Suppressor macrophage (primary cell): Measurements from ENCODE around the gene SET.
"Not testable (repeated sequence)": the region's sequence is repeated elsewhere in the genome, so short reads cannot be mapped to it uniquely, and the experiment has no call there.

Source experiments
- DNase-seq, 4 experiments: peaks; one replicate each; pipeline ENCODE4 v3.0.0-alpha.2; 2020 to 2022

SET gene

DNA sequence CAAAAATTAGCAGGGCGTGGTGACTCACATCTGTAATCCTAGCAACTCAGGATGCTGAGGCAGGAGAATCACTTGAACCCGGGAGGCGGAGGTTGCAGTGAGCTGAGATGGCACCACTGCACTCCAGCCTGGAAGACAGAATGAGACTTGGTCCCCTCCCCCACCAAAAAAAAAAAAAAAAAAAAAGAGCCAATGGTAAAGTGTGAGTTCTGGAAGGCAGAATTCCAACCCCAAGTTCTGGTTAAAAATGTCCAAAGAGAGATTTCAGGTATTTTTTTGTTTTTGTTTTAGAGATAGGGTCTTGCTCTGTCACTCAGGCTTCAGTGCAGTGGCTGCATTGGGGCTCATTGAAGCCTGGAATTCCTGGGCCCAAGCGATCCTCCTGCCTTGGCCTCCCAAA is 1.6 kb upstream of the SET start:
- DNase-seq: no peak

DNA sequence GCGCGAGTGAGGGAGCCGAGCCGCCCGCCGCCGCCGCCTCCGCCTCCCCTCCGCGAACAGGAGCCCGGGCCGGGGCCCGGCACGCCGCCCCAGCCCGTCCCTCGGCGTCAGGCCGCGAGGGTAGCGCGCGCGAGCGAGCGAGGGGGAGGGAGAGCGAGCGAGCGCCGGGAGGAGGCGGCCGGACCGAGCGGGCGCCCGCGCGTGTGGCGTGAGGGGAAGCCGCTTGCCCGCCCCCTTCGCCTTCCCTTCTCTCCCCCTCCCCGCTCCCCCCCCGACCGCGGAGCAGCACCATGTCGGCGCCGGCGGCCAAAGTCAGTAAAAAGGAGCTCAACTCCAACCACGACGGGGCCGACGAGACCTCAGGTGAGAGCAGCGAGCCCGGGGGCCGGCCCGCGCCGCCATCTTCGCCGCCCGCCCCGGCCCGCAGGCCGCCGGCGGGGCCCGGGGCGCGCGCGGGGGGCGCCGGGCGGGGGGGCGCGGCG is 312 bp downstream of the SET start:
- no peak for DNase-seq

DNA sequence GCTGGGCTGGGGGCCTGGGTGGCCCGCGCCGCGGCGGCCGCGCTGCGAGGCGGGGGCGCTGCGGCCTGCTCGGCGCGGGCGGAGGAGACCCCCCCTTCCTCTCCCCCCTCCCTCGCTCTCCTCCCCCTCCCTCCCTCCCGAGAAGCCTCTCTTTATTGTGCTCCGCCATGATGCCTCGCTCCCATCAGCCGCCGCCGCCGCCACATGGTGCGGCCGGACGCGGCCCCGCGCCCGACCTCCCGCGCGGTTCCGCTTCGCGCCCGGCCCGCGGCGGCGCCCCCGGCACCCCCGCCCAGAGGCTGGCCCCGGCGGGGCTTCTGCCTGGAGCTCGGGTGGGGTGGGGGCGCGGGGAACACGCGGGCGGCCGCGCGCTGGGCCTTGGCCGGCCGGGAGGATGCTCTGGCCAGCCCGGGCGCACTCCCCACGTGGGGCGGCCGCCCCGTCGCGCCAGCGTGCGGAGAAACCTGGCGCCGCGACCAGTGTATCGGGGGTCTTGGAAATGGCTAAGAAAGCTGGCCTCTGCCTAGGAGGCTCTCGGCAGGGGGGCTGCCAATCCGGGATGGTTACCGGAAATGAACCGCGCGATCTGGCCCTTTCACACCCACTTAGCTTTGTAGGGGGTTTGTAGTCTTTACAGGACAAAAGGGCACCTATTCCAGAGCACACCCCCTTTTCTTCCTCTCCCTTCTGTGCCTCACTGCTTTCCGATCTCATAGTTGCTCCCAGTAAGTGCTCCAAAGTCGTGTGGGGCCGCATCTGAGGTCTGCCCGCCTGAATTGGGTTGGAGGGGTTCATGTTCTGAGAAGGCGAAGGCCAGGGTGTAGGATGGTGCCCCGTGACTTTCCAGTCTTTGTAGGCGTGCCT is 1.0 kb downstream of the SET start:
- peak in 3 of 4 experiments; percentile 26 to 63 (median 49) for DNase-seq

DNA sequence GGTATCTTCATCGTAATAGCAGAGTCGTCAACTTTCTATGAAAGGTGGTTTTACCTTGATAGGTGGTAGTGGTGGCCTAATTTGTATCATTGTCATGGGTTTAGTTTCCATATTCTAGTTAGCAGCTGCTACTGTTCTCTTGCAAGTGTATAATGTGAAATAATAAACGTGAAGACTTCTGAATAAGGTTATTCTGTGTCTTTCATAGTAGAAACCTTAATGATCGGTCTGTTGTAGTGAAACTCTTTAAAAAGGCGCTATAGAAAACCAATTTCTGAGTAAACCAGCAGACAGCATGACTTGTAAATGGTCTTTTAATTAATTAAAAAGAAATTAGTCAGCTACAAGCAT is 1.6 kb downstream of the SET start:
- DNase-seq: no peak

DNA sequence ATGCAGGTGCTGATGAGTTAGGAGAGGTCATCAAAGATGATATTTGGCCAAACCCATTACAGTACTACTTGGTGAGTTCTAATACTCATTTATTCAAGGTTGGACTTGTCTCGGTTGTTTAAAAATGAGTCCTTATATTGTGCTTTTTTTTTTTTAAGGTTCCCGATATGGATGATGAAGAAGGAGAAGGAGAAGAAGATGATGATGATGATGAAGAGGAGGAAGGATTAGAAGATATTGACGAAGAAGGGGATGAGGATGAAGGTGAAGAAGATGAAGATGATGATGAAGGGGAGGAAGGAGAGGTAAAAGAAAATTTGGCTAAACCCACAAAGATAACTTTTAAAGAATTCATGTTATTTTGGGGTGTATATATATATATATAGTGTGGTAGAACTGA is 4.7 kb downstream of the SET start:
- not testable (repeated sequence) for DNase-seq

- DNase-seq: no peak
These were observed 5.3 kb downstream of the SET start for GRCh38 chr9:128694344-128694743.

DNA sequence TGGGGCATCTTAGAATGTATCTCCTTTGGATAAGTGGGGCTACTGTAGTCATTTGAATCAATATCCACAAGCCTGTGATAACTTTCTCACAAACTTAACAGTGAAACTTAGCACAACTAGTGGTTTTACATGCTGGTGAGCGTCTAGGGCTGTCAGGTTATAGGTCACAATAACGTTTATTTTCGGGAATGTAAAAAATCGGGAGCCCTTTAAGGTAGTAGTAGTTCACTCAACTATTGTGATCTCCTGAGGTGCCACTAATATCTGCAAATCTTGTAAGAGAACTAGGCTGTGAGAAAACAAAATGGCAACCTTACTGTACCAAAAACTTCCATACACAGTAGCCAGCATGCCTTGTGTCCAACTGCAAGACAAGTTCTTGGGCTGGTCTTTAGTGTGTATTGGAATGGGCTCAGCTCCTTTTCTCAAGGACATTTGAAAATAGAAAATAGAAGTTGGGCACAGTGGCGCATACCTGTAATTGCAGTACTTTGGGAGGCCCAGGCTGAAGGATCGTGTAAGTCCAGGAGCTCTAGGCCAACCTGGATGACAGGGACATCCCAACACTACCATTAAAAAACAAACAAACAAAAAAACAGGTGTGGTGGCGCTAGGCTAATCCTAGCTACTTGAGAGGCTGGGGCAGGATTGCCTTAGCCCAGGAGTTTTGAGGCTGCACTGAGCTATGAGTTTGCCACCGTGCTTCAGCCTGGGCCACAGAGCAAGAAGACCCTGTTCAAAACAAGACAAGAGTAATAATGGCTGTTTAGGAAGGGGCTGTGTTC is 8.1 kb downstream of the SET start:
- no peak for DNase-seq

DNA sequence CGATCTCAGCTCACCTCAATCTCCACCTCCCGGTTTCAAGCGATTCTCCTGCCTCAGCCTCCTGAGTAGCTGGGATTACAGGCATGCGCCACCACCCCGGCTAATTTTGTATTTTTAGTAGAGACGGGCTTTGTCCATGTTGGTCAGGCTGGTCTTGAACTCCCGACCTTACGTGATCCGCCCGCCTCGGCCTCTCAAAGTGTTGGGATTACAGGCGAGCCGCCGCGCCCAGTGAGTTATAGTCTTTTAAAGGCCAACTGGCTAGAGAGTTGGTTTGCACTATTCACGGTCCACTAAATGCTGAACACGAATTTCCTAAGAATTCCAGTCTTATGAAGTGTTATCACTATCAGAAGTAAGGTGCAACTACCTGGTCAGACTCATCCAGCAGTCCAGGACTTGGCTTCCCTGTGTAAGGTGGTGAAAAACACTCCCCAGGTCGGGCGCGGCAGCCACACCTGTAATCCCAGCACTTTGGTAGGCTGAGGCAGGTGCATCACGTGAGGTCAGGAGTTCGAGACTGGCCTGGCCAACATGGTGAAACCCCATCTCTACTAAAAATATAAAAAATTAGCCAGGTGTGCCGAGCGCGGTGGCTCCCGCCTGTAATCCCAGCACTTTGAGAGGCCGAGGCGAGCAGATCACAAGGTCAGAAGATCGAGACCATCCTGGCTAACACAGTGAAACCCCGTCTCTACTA is 10.2 kb downstream of the SET start:
- not testable (repeated sequence) for DNase-seq

DNA sequence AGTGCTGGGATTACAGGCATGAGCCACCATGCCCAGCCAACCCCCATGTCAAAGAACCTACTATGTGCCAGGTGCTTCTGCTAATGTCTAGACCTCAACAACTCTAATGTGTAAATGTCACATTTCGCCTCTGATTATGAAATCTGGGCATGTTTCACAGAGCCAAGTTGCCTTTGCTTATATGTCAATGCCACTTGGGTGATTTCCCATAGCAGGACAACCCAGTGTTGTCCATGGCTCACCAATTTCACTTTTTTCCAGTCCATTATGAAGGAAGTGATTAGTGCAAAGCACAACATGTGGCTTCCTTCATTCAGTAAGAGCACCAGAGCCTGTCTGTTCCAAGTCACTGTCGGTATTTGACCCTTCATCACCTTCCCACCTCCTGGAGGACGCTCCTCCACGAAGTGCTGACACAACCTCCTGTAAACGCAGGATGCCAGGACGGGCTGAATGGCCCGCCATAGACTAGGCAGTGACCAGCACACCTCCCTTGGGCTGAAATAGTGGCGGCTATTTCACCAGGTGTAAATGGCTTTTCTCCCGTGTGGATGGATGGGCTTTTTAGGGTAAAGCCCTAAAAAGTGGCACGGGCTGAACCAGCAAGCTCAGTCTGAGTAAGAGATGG is 12.3 kb downstream of the SET start:
- peak in 1 of 4 experiments; percentile 18 for DNase-seq

GRCh38 chr9:128702445-128702948 is 13.5 kb downstream of the SET start, which contains the start of gene PKN3:
PKN3 (plus strand) TSS chr9:128702503; CDS start chr9:128702916, 413 bp downstream.
- peak; percentile 89 to 96 (median 94) for DNase-seq

- peak in 2 of 4 experiments; percentile 25 to 44 for DNase-seq
These were observed 14.1 kb downstream of the SET start for GRCh38 chr9:128702949-128703615.

DNA sequence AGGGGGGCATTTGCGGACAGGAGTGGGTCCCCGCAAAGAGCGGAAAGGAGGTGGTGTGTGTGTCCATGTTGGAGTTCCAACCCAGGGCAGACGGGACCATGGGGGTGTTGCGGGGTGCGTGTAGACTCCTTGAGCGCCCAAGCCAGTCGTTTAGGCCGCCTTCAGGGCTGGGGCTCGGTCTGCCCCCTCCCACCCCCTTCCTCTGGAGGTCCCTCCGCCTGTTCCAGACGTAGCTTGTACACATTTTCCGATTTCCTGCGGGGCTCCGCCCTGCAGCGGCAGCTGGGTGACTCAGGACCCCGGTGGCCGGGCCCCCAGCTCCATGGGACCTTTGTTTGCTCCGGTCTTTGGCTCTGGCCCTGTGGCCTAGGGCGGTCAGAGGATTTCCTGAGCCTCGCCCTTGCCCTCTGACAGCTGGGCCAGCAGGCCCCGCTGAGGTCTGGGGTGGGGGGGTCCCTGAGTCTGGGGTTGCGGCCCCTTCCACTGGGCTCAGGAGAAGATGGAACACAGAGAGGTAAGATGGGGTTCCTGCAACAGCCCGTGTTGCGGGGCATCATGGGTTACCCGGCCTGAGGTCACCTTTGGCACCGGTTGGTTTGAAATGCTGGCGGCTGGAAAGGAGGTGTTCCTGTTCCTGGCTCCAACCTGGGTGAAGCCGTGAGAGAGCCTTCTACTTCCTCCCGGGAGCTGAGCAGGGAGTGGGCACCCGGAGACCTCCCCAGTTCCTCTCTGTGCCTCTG is 14.8 kb downstream of the SET start:
- no peak for DNase-seq

- no peak for DNase-seq
These were observed 15.3 kb downstream of the SET start for GRCh38 chr9:128704356-128704670.

- DNase-seq: no peak
These were observed 16.3 kb downstream of the SET start for GRCh38 chr9:128705051-128705965.

DNA sequence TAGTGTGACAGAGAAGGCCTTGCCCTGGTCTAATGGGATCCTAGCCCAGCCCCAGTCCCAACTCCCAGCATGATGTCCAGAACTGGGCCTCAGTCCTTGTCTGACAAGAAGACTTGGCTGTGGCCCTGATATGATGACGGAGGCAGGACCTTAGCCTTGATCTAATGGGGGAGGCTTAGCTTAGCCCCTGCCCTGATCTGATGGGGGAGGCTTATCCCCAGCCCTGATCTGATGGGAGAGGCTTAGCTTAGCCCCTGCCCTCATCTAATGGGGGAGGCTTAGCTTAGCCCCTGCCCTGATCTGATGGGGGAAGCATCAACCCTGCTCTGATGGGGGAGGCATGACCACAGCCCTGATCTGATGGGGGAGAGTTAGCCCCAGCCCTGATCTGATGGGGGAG is 17.0 kb downstream of the SET start:
- DNase-seq: no peak

GRCh38 chr9:128706671-128707381 is 17.8 kb downstream of the SET start:
- no peak for DNase-seq

GRCh38 chr9:128707446-128707845 is 18.4 kb downstream of the SET start:
- no peak for DNase-seq

DNA sequence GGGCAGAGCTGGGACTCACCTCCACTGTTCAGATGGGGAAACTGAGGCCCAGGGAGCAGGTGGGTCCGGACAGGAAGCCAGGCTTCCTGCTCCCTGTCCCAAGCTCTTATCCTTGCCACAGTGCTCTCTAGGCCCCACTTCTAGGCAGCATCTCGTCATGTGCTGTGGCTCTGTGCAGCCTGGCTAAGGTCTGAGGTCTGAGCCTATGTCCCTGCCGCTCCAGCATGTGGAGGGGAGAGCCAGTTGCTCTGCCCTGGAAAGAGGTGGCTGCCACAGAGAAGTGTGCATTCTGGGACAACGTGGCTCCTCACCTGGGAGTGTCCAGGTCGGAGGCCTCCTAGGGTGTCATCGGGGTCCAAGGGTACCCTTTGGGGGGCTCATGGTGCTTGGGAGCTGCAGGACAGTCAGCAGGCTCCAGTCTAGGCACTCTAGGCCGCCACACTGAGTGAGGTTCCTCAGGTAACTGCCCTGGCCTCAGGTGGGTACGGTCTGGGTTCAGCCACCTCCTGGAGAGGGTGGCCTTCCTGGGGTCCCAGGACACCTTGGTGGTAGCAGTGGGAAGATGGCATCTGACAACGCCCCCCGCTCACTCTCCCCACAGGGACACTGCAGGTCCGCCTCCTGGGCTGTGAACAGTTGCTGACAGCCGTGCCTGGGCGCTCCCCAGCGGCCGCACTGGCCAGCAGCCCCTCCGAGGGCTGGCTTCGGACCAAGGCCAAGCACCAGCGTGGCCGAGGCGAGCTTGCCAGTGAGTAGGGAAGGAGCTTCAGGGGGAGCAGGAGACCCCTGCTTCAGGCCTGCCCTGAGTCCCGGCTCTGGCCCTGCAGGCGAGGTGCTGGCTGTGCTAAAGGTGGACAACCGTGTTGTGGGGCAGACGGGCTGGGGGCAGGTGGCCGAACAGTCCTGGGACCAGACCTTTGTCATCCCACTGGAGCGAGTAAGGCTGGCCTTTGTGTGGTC is 23.7 kb downstream of the SET start:
- DNase-seq: no peak
